Lower leg skin (tissue), 3 donors: ENCODE data around the gene GRIN3A.

Experiments
- POLR2A ChIP-seq, 2 donors: fragments of 450-650 bp; IDR thresholded peaks; one replicate each; pipeline ENCODE4 v1.6.1; 2016 to 2017; ENCODE audit warnings: antibody characterized with exemption in 2 of 2, mild to moderate bottlenecking in 1 of 2, moderate library complexity in 1 of 2
- TF ChIP-seq, protein P1 (sequence below), 3 donors: fragments of 450-650 bp; IDR thresholded peaks; one replicate each; pipeline ENCODE4 v1.5.1; 2016; ENCODE audit warnings: antibody characterized with exemption in 3 of 3, mild to moderate bottlenecking in 3 of 3, moderate library complexity in 2 of 3

DNA sequence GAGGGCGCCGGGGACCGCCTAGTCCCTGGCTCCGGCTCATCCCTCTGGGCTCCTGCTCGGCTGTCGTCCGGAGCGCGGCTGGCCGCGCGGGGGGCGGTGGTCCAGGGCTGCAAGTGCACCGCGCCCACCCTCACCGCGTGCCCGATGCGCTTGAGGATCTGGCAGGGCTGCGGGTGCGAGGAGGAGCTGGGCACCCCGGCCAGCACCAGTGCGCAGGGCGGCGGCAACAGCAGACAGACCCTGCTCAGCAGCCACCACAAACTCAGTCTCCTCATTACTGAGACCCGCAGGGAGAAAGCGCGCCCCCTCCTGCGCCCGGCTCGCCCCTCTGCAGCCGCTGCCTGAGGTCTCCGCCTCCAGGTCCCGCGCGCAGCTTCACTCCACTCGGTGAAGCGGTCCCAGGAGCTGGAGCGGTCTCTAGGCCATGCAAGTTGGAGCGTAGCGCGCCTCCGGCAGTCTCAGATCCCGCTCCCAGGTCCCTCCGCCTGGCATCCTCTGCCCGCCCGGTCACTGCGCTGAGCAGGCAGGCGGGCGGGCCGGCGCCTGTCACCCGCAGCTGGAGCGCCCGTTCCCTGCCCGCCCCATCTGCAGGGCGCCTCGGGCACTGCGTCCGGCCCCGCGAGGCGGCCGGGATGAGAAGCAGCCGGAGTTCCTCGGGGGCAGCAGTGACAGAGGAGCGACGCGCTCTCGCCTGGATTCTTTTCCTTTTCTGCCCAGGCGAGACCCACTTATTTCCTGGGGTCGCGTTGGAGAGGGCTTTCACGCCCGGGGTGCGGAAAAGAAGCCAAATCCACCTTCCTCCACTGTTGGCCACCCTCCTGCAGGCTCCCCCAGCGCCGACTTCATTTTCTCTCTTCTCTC, 512 bp downstream of the GRIN3A start:
- TF ChIP-seq, protein P1, sequence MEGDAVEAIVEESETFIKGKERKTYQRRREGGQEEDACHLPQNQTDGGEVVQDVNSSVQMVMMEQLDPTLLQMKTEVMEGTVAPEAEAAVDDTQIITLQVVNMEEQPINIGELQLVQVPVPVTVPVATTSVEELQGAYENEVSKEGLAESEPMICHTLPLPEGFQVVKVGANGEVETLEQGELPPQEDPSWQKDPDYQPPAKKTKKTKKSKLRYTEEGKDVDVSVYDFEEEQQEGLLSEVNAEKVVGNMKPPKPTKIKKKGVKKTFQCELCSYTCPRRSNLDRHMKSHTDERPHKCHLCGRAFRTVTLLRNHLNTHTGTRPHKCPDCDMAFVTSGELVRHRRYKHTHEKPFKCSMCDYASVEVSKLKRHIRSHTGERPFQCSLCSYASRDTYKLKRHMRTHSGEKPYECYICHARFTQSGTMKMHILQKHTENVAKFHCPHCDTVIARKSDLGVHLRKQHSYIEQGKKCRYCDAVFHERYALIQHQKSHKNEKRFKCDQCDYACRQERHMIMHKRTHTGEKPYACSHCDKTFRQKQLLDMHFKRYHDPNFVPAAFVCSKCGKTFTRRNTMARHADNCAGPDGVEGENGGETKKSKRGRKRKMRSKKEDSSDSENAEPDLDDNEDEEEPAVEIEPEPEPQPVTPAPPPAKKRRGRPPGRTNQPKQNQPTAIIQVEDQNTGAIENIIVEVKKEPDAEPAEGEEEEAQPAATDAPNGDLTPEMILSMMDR (IDR thresholded peaks at IDR 0.05), result no peak
- no peak for TF ChIP-seq POLR2A (IDR thresholded peaks at IDR 0.05)
